Measurements from ENCODE around the gene SACM1L. TPM values are rescaled to one million over a fixed set of nuclear protein-coding genes. Genes with fewer than 3 reads are reported as not detected.

The SACM1L gene
- polyA plus RNA-seq, 1 experiment: 35.5 TPM

GRCh38 chr3:45739991-45740390, 50.8 kb downstream of the SACM1L start:
- POLR2A ChIA-PET: no interaction called here

GRCh38 chr3:45741247-45741646, 52.1 kb downstream of the SACM1L start:
- TF ChIP-seq CTCF (IDR thresholded peaks at IDR 0.05; ENCODE audit: low read depth, low read length): no peak
- H3K9me3 ChIP-seq (ENCODE audit: control insufficient read depth, insufficient read depth, low read length): no peaks in the 10 kb centered on the region; the same call in 1 of the 2 replicates
- H3K27ac ChIP-seq (ENCODE audit: low read depth, low read length): no peak overlapping the region
- POLR2A ChIA-PET: no interaction called here
- CTCF ChIA-PET: no interaction called here
- H3K4me3 ChIP-seq (ENCODE audit: low read depth, low read length): no peak overlapping the region
- DNase-seq (ENCODE audit: low read depth, low spot score): no peak
- H3K27me3 ChIP-seq (ENCODE audit: control insufficient read depth, insufficient read depth, low read length): no peaks in the 10 kb centered on the region

More at GRCh38 chr3:45739991-45740390, 50.8 kb downstream of the SACM1L start:
- CTCF ChIA-PET: no interaction called here
- Histone ChIP-seq H3K27me3 (ENCODE audit: control insufficient read depth, insufficient read depth, low read length) (no peaks in the 10 kb centered on the region), H3K9me3 (ENCODE audit: control insufficient read depth, insufficient read depth, low read length) (no peaks in the 10 kb centered on the region), H3K4me3 (ENCODE audit: low read depth, low read length) (no peak overlapping the region), H3K27ac (ENCODE audit: low read depth, low read length) (no peak overlapping the region)
- no peak for TF ChIP-seq CTCF (IDR thresholded peaks at IDR 0.05; ENCODE audit: low read depth, low read length)
- DNase-seq (ENCODE audit: low read depth, low spot score): no peak

GRCh38 chr3:45741742-45742460, 52.7 kb downstream of the SACM1L start:
- no peaks in the 10 kb centered on the region; the same call in 1 of the 2 replicates for H3K9me3 ChIP-seq (ENCODE audit: control insufficient read depth, insufficient read depth, low read length)
- H3K4me3 ChIP-seq (ENCODE audit: low read depth, low read length): no peak overlapping the region
- no peak for TF ChIP-seq CTCF (IDR thresholded peaks at IDR 0.05; ENCODE audit: low read depth, low read length)
- no peak for DNase-seq (ENCODE audit: low read depth, low spot score)
- no peak overlapping the region for H3K27ac ChIP-seq (ENCODE audit: low read depth, low read length)
- ChIA-PET POLR2A (no interaction called here), CTCF (interaction anchor here (1.2 kb wide), 1 partner anchor 14 kb away, joined by 3 read pairs; no protein-coding TSS in a partner anchor)
- H3K27me3 ChIP-seq (ENCODE audit: control insufficient read depth, insufficient read depth, low read length): no peaks in the 10 kb centered on the region

GRCh38 chr3:45742461-45743089, 53.4 kb downstream of the SACM1L start:
- H3K4me3 ChIP-seq (ENCODE audit: low read depth, low read length): no peak overlapping the region
- no peak overlapping the region for H3K27ac ChIP-seq (ENCODE audit: low read depth, low read length)
- TF ChIP-seq CTCF (IDR thresholded peaks at IDR 0.05; ENCODE audit: low read depth, low read length): no peak
- no peak for DNase-seq (ENCODE audit: low read depth, low spot score)
- POLR2A ChIA-PET: no interaction called here
- H3K27me3 ChIP-seq (ENCODE audit: control insufficient read depth, insufficient read depth, low read length): no peaks in the 10 kb centered on the region
- no peaks in the 10 kb centered on the region; the same call in 1 of the 2 replicates for H3K9me3 ChIP-seq (ENCODE audit: control insufficient read depth, insufficient read depth, low read length)
- CTCF ChIA-PET: interaction anchor here (0.9 to 1.2 kb wide), 2 partner anchors 15 to 231 kb away, joined by 3 to 8 read pairs; no protein-coding TSS in a partner anchor

- H3K9me3 ChIP-seq (ENCODE audit: control insufficient read depth, insufficient read depth, low read length): no peaks in the 10 kb centered on the region; the same call in 1 of the 2 replicates
- POLR2A ChIA-PET: no interaction called here
- H3K27me3 ChIP-seq (ENCODE audit: control insufficient read depth, insufficient read depth, low read length): no peaks in the 10 kb centered on the region
- no peak for TF ChIP-seq CTCF (IDR thresholded peaks at IDR 0.05; ENCODE audit: low read depth, low read length)
- no peak overlapping the region for H3K27ac ChIP-seq (ENCODE audit: low read depth, low read length)
- DNase-seq (ENCODE audit: low read depth, low spot score): no peak
- CTCF ChIA-PET: no interaction called here
- H3K4me3 ChIP-seq (ENCODE audit: low read depth, low read length): no peak overlapping the region
These were observed 57.1 kb downstream of the SACM1L start for GRCh38 chr3:45746165-45746776.

All from AG04450 (cell line).